GM19438 (cell line): ENCODE results near the gene MUC4.
"Not testable (repeated sequence)": the region's sequence is repeated elsewhere in the genome, so short reads cannot be mapped to it uniquely, and the experiment has no call there.

Experiments
- ATAC-seq: cut with Tn5 transposase; IDR thresholded peaks from one replicate; pipeline ENCODE4 v1.9.1; 2021; ENCODE audit warnings: low read depth; ENCODE audit not compliant: unreplicated experiment

MUC4 gene

GRCh38 chr3:195816276-195816913 is 4.7 kb upstream of the MUC4 start:
- ATAC-seq: not testable (repeated sequence)

- ATAC-seq: no peak
Observed at GRCh38 chr3:195815169-195815771, 3.5 kb upstream of the MUC4 start.

GRCh38 chr3:195813916-195814640 is 2.3 kb upstream of the MUC4 start:
- ATAC-seq: no peak

GRCh38 chr3:195812366-195812765 is 637 bp upstream of the MUC4 start:
- ATAC-seq: no peak

- ATAC-seq: no peak
Observed at GRCh38 chr3:195810455-195810845, 1.3 kb downstream of the MUC4 start.

GRCh38 chr3:195809796-195810454 is 1.8 kb downstream of the MUC4 start:
- no peak for ATAC-seq

GRCh38 chr3:195809291-195809785 is 2.4 kb downstream of the MUC4 start:
- no peak for ATAC-seq

GRCh38 chr3:195808741-195809290 is 2.9 kb downstream of the MUC4 start:
- no peak for ATAC-seq

- ATAC-seq: no peak
Observed at GRCh38 chr3:195807681-195808121, 4.0 kb downstream of the MUC4 start.

GRCh38 chr3:195806916-195807231 is 4.9 kb downstream of the MUC4 start:
- ATAC-seq: no peak

GRCh38 chr3:195806211-195806915 is 5.4 kb downstream of the MUC4 start:
- no peak for ATAC-seq

GRCh38 chr3:195805588-195805987 is 6.1 kb downstream of the MUC4 start:
- ATAC-seq: not testable (repeated sequence)

GRCh38 chr3:195805181-195805580 is 6.5 kb downstream of the MUC4 start:
- no peak for ATAC-seq

- ATAC-seq: no peak
Observed at GRCh38 chr3:195803289-195803908, 8.3 kb downstream of the MUC4 start.

GRCh38 chr3:195802795-195803194 is 8.9 kb downstream of the MUC4 start:
- ATAC-seq: no peak

GRCh38 chr3:195802261-195802701 is 9.4 kb downstream of the MUC4 start:
- no peak for ATAC-seq

- no peak for ATAC-seq
Observed at GRCh38 chr3:195801251-195802183, 10.2 kb downstream of the MUC4 start.

- ATAC-seq: no peak
Observed at GRCh38 chr3:195800240-195800639, 11.5 kb downstream of the MUC4 start.

GRCh38 chr3:195796795-195797194 is 14.9 kb downstream of the MUC4 start:
- ATAC-seq: no peak
